Measurements from ENCODE around the gene RXFP2.

The RXFP2 gene

GRCh38 chr13:31739226-31739625 is at the start of gene RXFP2:
TSS of gene RXFP2 (plus strand) at chr13:31739526. CDS start at chr13:31739613, 87 bp downstream.
- DNase-seq, result peak in 1 of 56 donors; percentile 0

GRCh38 chr13:31697290-31697689 is 42.0 kb upstream of the RXFP2 start:
- no peak for DNase-seq

- no peak for DNase-seq
These were observed 39.7 kb upstream of the RXFP2 start for GRCh38 chr13:31699650-31700049.

GRCh38 chr13:31703780-31704179 is 35.5 kb upstream of the RXFP2 start:
- DNase-seq, result no peak

GRCh38 chr13:31706105-31706504 is 33.2 kb upstream of the RXFP2 start:
- DNase-seq, result no peak

- no peak for DNase-seq
These were observed 21.7 kb upstream of the RXFP2 start for GRCh38 chr13:31717583-31717982.

- no peak for DNase-seq
These were observed 20.1 kb upstream of the RXFP2 start for GRCh38 chr13:31719214-31719613.

- no peak for DNase-seq
These were observed 16.7 kb upstream of the RXFP2 start for GRCh38 chr13:31722673-31723072.

- no peak for DNase-seq
These were observed 13.5 kb upstream of the RXFP2 start for GRCh38 chr13:31725841-31726240.

GRCh38 chr13:31731921-31732320 is 7.4 kb upstream of the RXFP2 start:
- no peak for DNase-seq

- no peak for DNase-seq
These were observed 6.3 kb upstream of the RXFP2 start for GRCh38 chr13:31733066-31733465.

- no peak for DNase-seq
These were observed 5.7 kb upstream of the RXFP2 start for GRCh38 chr13:31733647-31734046.

- DNase-seq, result peak in 46 of 56 donors; percentile 1 to 72 (median 26)
These were observed 2.9 kb downstream of the RXFP2 start for GRCh38 chr13:31742097-31742734.

- no peak for DNase-seq
These were observed 8.0 kb downstream of the RXFP2 start for GRCh38 chr13:31747291-31747690.

- DNase-seq, result no peak
These were observed 8.6 kb downstream of the RXFP2 start for GRCh38 chr13:31747966-31748365.

- no peak for DNase-seq
These were observed 10.6 kb downstream of the RXFP2 start for GRCh38 chr13:31749929-31750328.

- no peak for DNase-seq
These were observed 15.9 kb downstream of the RXFP2 start for GRCh38 chr13:31755211-31755610.

GRCh38 chr13:31755803-31756212 is 16.5 kb downstream of the RXFP2 start:
- DNase-seq, result no peak

- no peak for DNase-seq
These were observed 17.0 kb downstream of the RXFP2 start for GRCh38 chr13:31756346-31756745.

- no peak for DNase-seq
These were observed 22.6 kb downstream of the RXFP2 start for GRCh38 chr13:31761951-31762350.

GRCh38 chr13:31764556-31764955 is 25.2 kb downstream of the RXFP2 start:
- no peak for DNase-seq

- DNase-seq, result no peak
These were observed 25.9 kb downstream of the RXFP2 start for GRCh38 chr13:31765138-31765785.

GRCh38 chr13:31767175-31767900 is 28.0 kb downstream of the RXFP2 start:
- DNase-seq, result no peak

Measured in nucleus accumbens (tissue), 56 donors.